Epithelial cell of esophagus (primary cell): ENCODE results near the gene NDUFB4.

ENCODE experiments used
- DNase-seq: peaks from one replicate; pipeline ENCODE4 v3.0.0; 2010; ENCODE audit warnings: low read depth
- H3K4me3 ChIP-seq: 2 replicates; pipeline ENCODE4 v1.5.1; 2011; ENCODE audit warnings: mild to moderate bottlenecking, low read length, control low read depth
- TF ChIP-seq, protein P1 (sequence below): IDR thresholded peaks from 2 replicates; pipeline ENCODE4 v1.5.1; 2011; ENCODE audit warnings: low read depth, mild to moderate bottlenecking, low read length, control low read depth, inconsistent platforms; ENCODE audit not compliant: insufficient read depth; ENCODE audit errors: missing control alignments

Gene NDUFB4

DNA sequence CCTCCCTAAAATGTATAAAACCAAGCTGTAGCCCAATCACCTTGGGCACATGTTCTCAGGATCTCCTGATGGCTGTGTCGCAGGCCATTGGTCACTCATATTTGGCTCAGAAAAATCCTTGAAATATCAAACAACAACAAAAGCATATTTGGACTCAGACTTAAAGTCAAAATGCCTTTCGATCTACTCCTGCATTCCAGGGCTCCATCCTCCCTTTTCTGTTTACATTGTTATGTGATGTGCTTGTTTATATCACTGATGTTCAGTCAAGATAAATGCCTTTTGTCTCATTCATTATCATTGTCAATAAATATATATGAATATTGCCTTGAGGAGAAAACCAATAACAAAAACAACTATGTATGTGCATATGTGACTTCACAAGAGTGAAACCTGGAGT is 54.2 kb downstream of the NDUFB4 start:
- H3K4me3 ChIP-seq, result no peak overlapping the region
- TF ChIP-seq, protein P1, sequence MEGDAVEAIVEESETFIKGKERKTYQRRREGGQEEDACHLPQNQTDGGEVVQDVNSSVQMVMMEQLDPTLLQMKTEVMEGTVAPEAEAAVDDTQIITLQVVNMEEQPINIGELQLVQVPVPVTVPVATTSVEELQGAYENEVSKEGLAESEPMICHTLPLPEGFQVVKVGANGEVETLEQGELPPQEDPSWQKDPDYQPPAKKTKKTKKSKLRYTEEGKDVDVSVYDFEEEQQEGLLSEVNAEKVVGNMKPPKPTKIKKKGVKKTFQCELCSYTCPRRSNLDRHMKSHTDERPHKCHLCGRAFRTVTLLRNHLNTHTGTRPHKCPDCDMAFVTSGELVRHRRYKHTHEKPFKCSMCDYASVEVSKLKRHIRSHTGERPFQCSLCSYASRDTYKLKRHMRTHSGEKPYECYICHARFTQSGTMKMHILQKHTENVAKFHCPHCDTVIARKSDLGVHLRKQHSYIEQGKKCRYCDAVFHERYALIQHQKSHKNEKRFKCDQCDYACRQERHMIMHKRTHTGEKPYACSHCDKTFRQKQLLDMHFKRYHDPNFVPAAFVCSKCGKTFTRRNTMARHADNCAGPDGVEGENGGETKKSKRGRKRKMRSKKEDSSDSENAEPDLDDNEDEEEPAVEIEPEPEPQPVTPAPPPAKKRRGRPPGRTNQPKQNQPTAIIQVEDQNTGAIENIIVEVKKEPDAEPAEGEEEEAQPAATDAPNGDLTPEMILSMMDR, result no peak
- no peak for DNase-seq
